ENCODE data around the gene SNX12. TPM values are rescaled to one million over a fixed set of nuclear protein-coding genes. Genes with fewer than 3 reads are reported as not detected.
"Not testable (repeated sequence)": the region's sequence is repeated elsewhere in the genome, so short reads cannot be mapped to it uniquely, and the experiment has no call there.

Gene SNX12
- total and polyA plus RNA-seq, 4 donors = 4.5 to 21.7 (median 15.8) TPM

DNA sequence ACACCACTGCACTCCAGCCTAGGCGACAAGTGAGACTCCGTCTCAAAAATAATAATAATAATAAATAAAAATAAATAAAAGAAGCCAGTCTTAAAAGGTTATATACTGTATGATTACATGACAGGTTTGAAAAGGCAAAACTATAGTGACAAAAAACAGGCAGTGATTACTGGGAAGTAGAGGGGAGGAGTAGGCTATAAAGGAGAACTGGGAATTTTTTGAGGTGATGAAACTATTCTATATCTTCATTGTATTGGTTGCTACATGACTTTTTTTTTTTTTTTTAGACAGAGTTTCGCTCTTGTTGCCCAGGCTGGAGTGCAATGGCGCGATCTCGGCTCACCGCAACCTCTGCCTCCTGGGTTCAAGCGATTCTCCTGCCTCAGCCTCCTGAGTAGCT is 20.2 kb downstream of the SNX12 start:
- H3K27ac ChIP-seq (ENCODE audit: low read depth in 1 of 2, low read length in 2 of 2); H3K36me3 ChIP-seq (ENCODE audit: control insufficient read depth in 4 of 4, insufficient read depth in 3 of 4, low read depth in 1 of 4, low read length in 3 of 4); DNase-seq (ENCODE audit: low spot score); H3K27me3 ChIP-seq (ENCODE audit: control insufficient read depth in 4 of 4, insufficient read depth in 4 of 4, low read length in 3 of 4); H3K4me3 ChIP-seq (ENCODE audit: low read depth in 1 of 3, low read length in 3 of 3); H3K9me3 ChIP-seq (ENCODE audit: control insufficient read depth in 4 of 4, low read length in 3 of 4); H3K4me1 ChIP-seq (ENCODE audit: control insufficient read depth in 4 of 4, insufficient read depth in 4 of 4, low read length in 3 of 4); H3K9ac ChIP-seq (ENCODE audit: low read depth in 1 of 2, low read length in 2 of 2): not testable (repeated sequence)
- WGBS = 94% methylated on average over 3 of the region's 8 CpGs

DNA sequence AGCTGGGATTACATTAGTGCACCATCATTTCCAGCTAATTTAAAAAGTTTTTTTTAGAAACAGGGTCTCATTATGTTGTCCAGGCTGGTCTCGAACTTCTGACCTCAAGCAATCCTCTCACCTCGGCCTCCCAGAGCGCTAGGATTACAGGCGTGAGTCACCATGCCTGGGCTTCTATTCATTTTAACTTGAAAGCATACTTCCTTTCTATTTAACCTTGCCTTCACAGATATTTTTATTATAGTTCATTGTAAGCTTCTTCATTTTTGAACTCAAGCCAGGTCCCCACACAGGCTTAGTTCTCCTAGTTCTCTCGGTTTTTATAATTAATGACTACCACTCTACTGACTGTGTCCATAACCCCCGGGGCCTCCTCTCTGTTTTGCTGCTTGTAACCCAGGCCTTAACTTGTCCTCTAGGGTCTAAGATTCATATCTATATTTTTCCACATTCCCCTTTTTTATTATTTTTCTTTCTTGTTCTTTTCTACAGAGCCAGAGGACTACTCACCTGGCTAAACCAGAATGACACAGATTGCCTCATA is 50.7 kb downstream of the SNX12 start:
- H3K9ac ChIP-seq (ENCODE audit: low read depth in 1 of 2, low read length in 2 of 2) = no peak overlapping the region
- no peaks in the 10 kb centered on the region for H3K9me3 ChIP-seq (ENCODE audit: control insufficient read depth in 4 of 4, low read length in 3 of 4)
- DNase-seq (ENCODE audit: low spot score) = no peak
- no peaks in the 10 kb centered on the region for H3K36me3 ChIP-seq (ENCODE audit: control insufficient read depth in 4 of 4, insufficient read depth in 3 of 4, low read depth in 1 of 4, low read length in 3 of 4)
- no peaks in the 10 kb centered on the region for H3K27me3 ChIP-seq (ENCODE audit: control insufficient read depth in 4 of 4, insufficient read depth in 4 of 4, low read length in 3 of 4)
- TF ChIP-seq HNF4G (IDR thresholded peaks at IDR 0.05) (no peak), FOXA2 (IDR thresholded peaks at IDR 0.05) (no peak), SP1 (IDR thresholded peaks at IDR 0.05) (no peak), RXRA (IDR thresholded peaks at IDR 0.05) (no peak)
- TF ChIP-seq, protein P1, sequence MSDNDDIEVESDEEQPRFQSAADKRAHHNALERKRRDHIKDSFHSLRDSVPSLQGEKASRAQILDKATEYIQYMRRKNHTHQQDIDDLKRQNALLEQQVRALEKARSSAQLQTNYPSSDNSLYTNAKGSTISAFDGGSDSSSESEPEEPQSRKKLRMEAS (IDR thresholded peaks at IDR 0.05) = no peak
- WGBS = 88% methylated on average over 6 of the region's 6 CpGs
- no peak overlapping the region for H3K27ac ChIP-seq (ENCODE audit: low read depth in 1 of 2, low read length in 2 of 2)
- H3K4me1 ChIP-seq (ENCODE audit: control insufficient read depth in 4 of 4, insufficient read depth in 4 of 4, low read length in 3 of 4) = no peaks in the 10 kb centered on the region
- no peak overlapping the region for H3K4me3 ChIP-seq (ENCODE audit: low read depth in 1 of 3, low read length in 3 of 3)

Small RNA genes within 50 kb of the gene (small RNA-seq; reads per million reads assigned to genes)
- not detected for gene CXorf65
- 0.09 reads per million for gene RNU1-56P

Other genes with a start within 250 kb of the SNX12 start
- gene TEX11, start 159.6 kb downstream of the SNX12 start, total RNA-seq = under 1 TPM; 0.08 to 0.14 TPM
- gene TEX11, start 159.6 kb downstream of the SNX12 start, polyA plus RNA-seq = under 1 TPM in 1 of 2 donors, not detected in 1; 0.03 TPM
- gene SLC7A3, start 137.2 kb downstream of the SNX12 start, total RNA-seq = under 1 TPM in 1 of 2 donors, not detected in 1; 0.09 TPM
- gene SLC7A3, start 137.2 kb downstream of the SNX12 start, polyA plus RNA-seq = not detected
- 10 to 100 TPM in 1 of 2 donors, 1 to 10 TPM in 1; 3.7 to 38.2 TPM for gene FOXO4, start 27.5 kb upstream of the SNX12 start, total RNA-seq
- 1 to 10 TPM in 1 of 2 donors, under 1 TPM in 1; 0.50 to 4.2 TPM for gene FOXO4, start 27.5 kb upstream of the SNX12 start, polyA plus RNA-seq
- not detected for gene CXorf65, start 38.4 kb upstream of the SNX12 start, total RNA-seq
- gene CXorf65, start 38.4 kb upstream of the SNX12 start, polyA plus RNA-seq = not detected
- 1 to 10 TPM; 2.2 to 3.0 TPM for gene IL2RG, start 43.2 kb upstream of the SNX12 start, total RNA-seq
- gene IL2RG, start 43.2 kb upstream of the SNX12 start, polyA plus RNA-seq = 1 to 10 TPM; 3.6 to 4.0 TPM
- gene MED12, start 50.3 kb upstream of the SNX12 start, total RNA-seq = 10 to 100 TPM; 13.1 to 25.6 TPM
- 1 to 10 TPM; 3.2 to 5.4 TPM for gene MED12, start 50.3 kb upstream of the SNX12 start, polyA plus RNA-seq
- gene NLGN3, start 76.5 kb upstream of the SNX12 start, total RNA-seq = under 1 TPM; 0.17 to 0.23 TPM
- under 1 TPM; 0.11 to 0.13 TPM for gene NLGN3, start 76.5 kb upstream of the SNX12 start, polyA plus RNA-seq
- gene GJB1, start 154.9 kb upstream of the SNX12 start, total RNA-seq = 100 to 1,000 TPM in 1 of 2 donors, 10 to 100 TPM in 1; 77.1 to 167 TPM
- gene GJB1, start 154.9 kb upstream of the SNX12 start, polyA plus RNA-seq = 100 to 1,000 TPM; 232 to 251 TPM
- gene ZMYM3, start 185.8 kb upstream of the SNX12 start, total RNA-seq = 10 to 100 TPM in 1 of 2 donors, 1 to 10 TPM in 1; 6.9 to 13.3 TPM
- 1 to 10 TPM; 4.5 to 5.5 TPM for gene ZMYM3, start 185.8 kb upstream of the SNX12 start, polyA plus RNA-seq
- 100 to 1,000 TPM; 138 to 140 TPM for gene NONO, start 215.3 kb upstream of the SNX12 start, total RNA-seq
- 10 to 100 TPM; 66.1 to 74.7 TPM for gene NONO, start 215.3 kb upstream of the SNX12 start, polyA plus RNA-seq
- gene ITGB1BP2, start 233.4 kb upstream of the SNX12 start, total RNA-seq = 1 to 10 TPM; 1.1 to 3.3 TPM
- under 1 TPM; 0.23 to 0.51 TPM for gene ITGB1BP2, start 233.4 kb upstream of the SNX12 start, polyA plus RNA-seq

Data from liver (tissue), 10 donors.